Measurements from ENCODE around the gene B3GALT5. TPM values are rescaled to one million over a fixed set of nuclear protein-coding genes. Genes with fewer than 3 reads are reported as not detected.

The B3GALT5 gene
- total RNA-seq, 1 experiment from 2014 or later = 0.18 TPM

DNA sequence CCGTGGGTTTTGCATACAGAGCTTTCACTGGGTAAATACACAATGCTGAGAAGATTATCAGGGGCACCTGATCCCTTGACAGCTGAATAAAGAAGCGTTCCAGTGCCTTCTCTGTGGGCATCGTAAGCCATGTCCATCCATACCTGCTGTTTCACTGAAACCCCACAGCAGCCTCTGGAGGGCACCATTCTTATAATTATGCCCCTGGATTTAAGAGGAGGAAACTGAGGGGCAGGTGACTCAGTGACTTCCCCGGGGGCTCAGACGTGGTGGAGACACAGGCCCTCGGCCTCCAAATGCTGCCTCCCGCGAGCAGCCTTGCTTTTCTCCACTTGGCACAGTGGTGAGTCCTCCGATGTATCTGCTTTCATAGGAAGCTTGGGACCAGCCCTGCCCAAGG lies 56.7 kb downstream of the B3GALT5 start:
- Mint-ChIP-seq H3K27me3 (ENCODE audit: insufficient read depth, unreplicated experiment) (peaks cover 3% of the 10 kb centered on the region), H3K4me1 (ENCODE audit: low read depth, unreplicated experiment) (peaks cover 6% of the 10 kb centered on the region), H3K27ac (ENCODE audit: unreplicated experiment) (no peak overlapping the region), H3K36me3 (ENCODE audit: insufficient read depth, unreplicated experiment) (no peaks in the 10 kb centered on the region), H3K9me3 (ENCODE audit: unreplicated experiment) (no peaks in the 10 kb centered on the region), H3K4me3 (ENCODE audit: unreplicated experiment) (no peak overlapping the region)
- H3K4me3 ChIP-seq (ENCODE audit: low read depth, low read length) = no peak overlapping the region
- no peaks in the 10 kb centered on the region for H3K36me3 ChIP-seq (ENCODE audit: control insufficient read depth, insufficient read depth, low read length)
- intact Hi-C loops (cut with micrococcal nuclease; ENCODE audit: unreplicated experiment) = no loop called here
- BruUV-seq (replicated peaks) = no TSS peak
- POLR2A ChIA-PET = no interaction called here
- no peaks in the 10 kb centered on the region for H3K27me3 ChIP-seq (replicated peaks; ENCODE audit: control insufficient read depth, insufficient read depth, low read length)
- DNase-seq = no peak
- TF ChIP-seq, protein P1, sequence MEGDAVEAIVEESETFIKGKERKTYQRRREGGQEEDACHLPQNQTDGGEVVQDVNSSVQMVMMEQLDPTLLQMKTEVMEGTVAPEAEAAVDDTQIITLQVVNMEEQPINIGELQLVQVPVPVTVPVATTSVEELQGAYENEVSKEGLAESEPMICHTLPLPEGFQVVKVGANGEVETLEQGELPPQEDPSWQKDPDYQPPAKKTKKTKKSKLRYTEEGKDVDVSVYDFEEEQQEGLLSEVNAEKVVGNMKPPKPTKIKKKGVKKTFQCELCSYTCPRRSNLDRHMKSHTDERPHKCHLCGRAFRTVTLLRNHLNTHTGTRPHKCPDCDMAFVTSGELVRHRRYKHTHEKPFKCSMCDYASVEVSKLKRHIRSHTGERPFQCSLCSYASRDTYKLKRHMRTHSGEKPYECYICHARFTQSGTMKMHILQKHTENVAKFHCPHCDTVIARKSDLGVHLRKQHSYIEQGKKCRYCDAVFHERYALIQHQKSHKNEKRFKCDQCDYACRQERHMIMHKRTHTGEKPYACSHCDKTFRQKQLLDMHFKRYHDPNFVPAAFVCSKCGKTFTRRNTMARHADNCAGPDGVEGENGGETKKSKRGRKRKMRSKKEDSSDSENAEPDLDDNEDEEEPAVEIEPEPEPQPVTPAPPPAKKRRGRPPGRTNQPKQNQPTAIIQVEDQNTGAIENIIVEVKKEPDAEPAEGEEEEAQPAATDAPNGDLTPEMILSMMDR (IDR thresholded peaks at IDR 0.05; ENCODE audit: insufficient read depth in 1 of 2, low read depth in 1 of 2, low read length in 1 of 2, severe bottlenecking in 1 of 2, unreplicated experiment in 1 of 2) = no peak
- no peaks in the 10 kb centered on the region for H3K9me3 ChIP-seq
- H3K4me1 ChIP-seq = no peaks in the 10 kb centered on the region
- CTCF ChIA-PET = no interaction called here

DNA sequence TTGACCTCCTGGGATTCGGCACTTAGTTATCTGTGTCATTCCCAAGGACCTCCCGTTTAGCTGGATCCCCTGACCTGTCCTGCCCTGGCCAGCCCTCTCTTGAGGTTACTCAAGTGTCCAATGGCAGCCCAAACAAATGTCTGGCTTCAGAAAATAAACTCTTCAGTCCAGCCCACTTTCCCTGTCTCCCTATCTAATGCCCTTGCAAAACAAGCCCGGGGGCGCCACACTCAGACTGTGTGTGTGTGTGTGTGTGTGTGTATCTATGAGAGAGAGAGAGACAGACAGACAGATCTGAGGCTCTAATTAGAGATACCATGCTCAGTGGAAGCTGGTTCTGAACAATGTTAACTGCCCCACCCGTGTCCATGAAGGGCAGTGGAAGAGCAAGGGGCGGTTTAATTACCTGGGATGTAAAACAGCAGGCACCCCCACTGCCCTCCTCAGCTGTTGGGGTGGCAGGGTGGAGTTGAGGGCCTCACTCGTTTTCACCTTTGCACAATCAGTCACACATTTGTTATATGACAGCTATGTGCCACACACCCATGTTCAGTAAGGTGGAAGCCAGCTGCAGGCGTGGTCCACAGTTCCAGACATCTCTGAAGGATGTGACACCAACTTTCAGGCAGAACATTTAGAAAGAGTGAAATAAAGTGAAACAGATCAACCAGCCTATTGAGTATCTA lies 57.4 kb downstream of the B3GALT5 start:
- H3K4me3 ChIP-seq (ENCODE audit: low read depth, low read length) = no peak overlapping the region
- TF ChIP-seq, protein P1 (IDR thresholded peaks at IDR 0.05; ENCODE audit: insufficient read depth in 1 of 2, low read depth in 1 of 2, low read length in 1 of 2, severe bottlenecking in 1 of 2, unreplicated experiment in 1 of 2) = no peak
- intact Hi-C loops (cut with micrococcal nuclease; ENCODE audit: unreplicated experiment) = no loop called here
- DNase-seq = no peak
- Mint-ChIP-seq H3K36me3 (ENCODE audit: insufficient read depth, unreplicated experiment) (no peaks in the 10 kb centered on the region), H3K4me1 (ENCODE audit: low read depth, unreplicated experiment) (peaks cover 12% of the 10 kb centered on the region), H3K27me3 (ENCODE audit: insufficient read depth, unreplicated experiment) (peaks cover 3% of the 10 kb centered on the region), H3K27ac (ENCODE audit: unreplicated experiment) (no peak overlapping the region), H3K9me3 (ENCODE audit: unreplicated experiment) (no peaks in the 10 kb centered on the region), H3K4me3 (ENCODE audit: unreplicated experiment) (no peak overlapping the region)
- no peaks in the 10 kb centered on the region for H3K36me3 ChIP-seq (ENCODE audit: control insufficient read depth, insufficient read depth, low read length)
- CTCF ChIA-PET = no interaction called here
- POLR2A ChIA-PET = no interaction called here
- H3K9me3 ChIP-seq = no peaks in the 10 kb centered on the region
- H3K4me1 ChIP-seq = no peaks in the 10 kb centered on the region
- no TSS peak for BruUV-seq (replicated peaks)
- no peaks in the 10 kb centered on the region for H3K27me3 ChIP-seq (replicated peaks; ENCODE audit: control insufficient read depth, insufficient read depth, low read length)

DNA sequence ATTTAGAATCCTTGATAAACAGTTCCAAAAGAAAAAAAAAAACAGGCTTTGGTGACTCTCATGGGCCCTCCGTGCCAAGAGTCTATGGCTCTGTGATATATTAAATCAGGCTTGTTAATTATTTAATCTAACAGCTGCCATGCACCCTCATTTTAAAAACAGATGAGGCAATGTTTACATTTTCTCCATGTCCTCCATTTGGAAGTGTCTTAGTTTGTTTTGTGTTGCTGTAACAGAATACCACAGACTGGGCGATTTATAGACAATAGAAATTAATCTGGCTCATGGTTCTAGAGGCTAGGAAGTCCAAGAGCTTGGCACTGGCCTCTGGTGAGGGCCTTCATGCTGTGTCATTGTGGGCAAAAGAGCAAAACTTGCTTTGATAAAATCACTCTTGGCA lies 58.0 kb downstream of the B3GALT5 start:
- intact Hi-C loops (cut with micrococcal nuclease; ENCODE audit: unreplicated experiment) = no loop called here
- Histone ChIP-seq H3K9me3 (no peaks in the 10 kb centered on the region), H3K36me3 (ENCODE audit: control insufficient read depth, insufficient read depth, low read length) (no peaks in the 10 kb centered on the region), H3K4me3 (ENCODE audit: low read depth, low read length) (no peak overlapping the region), H3K27me3 (replicated peaks; ENCODE audit: control insufficient read depth, insufficient read depth, low read length) (no peaks in the 10 kb centered on the region), H3K4me1 (no peaks in the 10 kb centered on the region)
- TF ChIP-seq, protein P1 (IDR thresholded peaks at IDR 0.05; ENCODE audit: insufficient read depth in 1 of 2, low read depth in 1 of 2, low read length in 1 of 2, severe bottlenecking in 1 of 2, unreplicated experiment in 1 of 2) = no peak
- H3K27me3 Mint-ChIP-seq (ENCODE audit: insufficient read depth, unreplicated experiment) = peaks cover 3% of the 10 kb centered on the region
- ChIA-PET POLR2A (no interaction called here), CTCF (no interaction called here)
- no peak overlapping the region for H3K4me3 Mint-ChIP-seq (ENCODE audit: unreplicated experiment)
- peaks cover 17% of the 10 kb centered on the region for H3K4me1 Mint-ChIP-seq (ENCODE audit: low read depth, unreplicated experiment)
- H3K27ac Mint-ChIP-seq (ENCODE audit: unreplicated experiment) = no peak overlapping the region
- H3K9me3 Mint-ChIP-seq (ENCODE audit: unreplicated experiment) = no peaks in the 10 kb centered on the region
- no peaks in the 10 kb centered on the region for H3K36me3 Mint-ChIP-seq (ENCODE audit: insufficient read depth, unreplicated experiment)
- DNase-seq = no peak
- no TSS peak for BruUV-seq (replicated peaks)
